Right renal cortex interstitium (tissue), 3 donors: ENCODE measurements around the gene ATOH8. TPM values are rescaled to one million over a fixed set of nuclear protein-coding genes. Genes with fewer than 3 reads are reported as not detected.

ENCODE experiments used
- DNase-seq, 3 donors: peaks; one replicate each; pipeline ENCODE4 v3.0.0-alpha.2; 2013; ENCODE audit warnings: low read depth in 3 of 3, low spot score in 2 of 3
- polyA plus RNA-seq, 3 donors: library from polyadenylated mRNA; unstranded; fragments of 120-200 nt; gene quantifications; one replicate each; pipeline ENCODE4 v1.2.1, GENCODE V29; 2013; ENCODE audit not compliant: insufficient read length in 3 of 3

Gene ATOH8
- polyA plus RNA-seq, 3 donors, result 11.0 to 12.9 (median 11.2) TPM

GRCh38 chr2:85795331-85796045 is 41.7 kb downstream of the ATOH8 start:
- no peak for DNase-seq

- no peak for DNase-seq
These were observed 42.2 kb downstream of the ATOH8 start for GRCh38 chr2:85796046-85796340.

- no peak for DNase-seq
These were observed 42.8 kb downstream of the ATOH8 start for GRCh38 chr2:85796341-85797262.

- no peak for DNase-seq
These were observed 43.5 kb downstream of the ATOH8 start for GRCh38 chr2:85797263-85797660.

GRCh38 chr2:85797921-85798320 is 44.1 kb downstream of the ATOH8 start:
- no peak for DNase-seq

- DNase-seq, result no peak
These were observed 45.6 kb downstream of the ATOH8 start for GRCh38 chr2:85799215-85799956.

GRCh38 chr2:85800586-85800985 is 46.8 kb downstream of the ATOH8 start:
- DNase-seq, result no peak

GRCh38 chr2:85801871-85802270 is 48.1 kb downstream of the ATOH8 start:
- no peak for DNase-seq

- DNase-seq, result no peak
These were observed 48.7 kb downstream of the ATOH8 start for GRCh38 chr2:85802354-85803103.

GRCh38 chr2:85803704-85804425 is 50.1 kb downstream of the ATOH8 start:
- DNase-seq, result no peak

GRCh38 chr2:85804583-85804982 is 50.8 kb downstream of the ATOH8 start:
- DNase-seq, result no peak

- DNase-seq, result no peak
These were observed 52.7 kb downstream of the ATOH8 start for GRCh38 chr2:85806358-85807118.

GRCh38 chr2:85807756-85808155 is 54.0 kb downstream of the ATOH8 start:
- no peak for DNase-seq

GRCh38 chr2:85810371-85811179 is 56.8 kb downstream of the ATOH8 start:
- DNase-seq, result peak in 1 of 3 donors; percentile 27

GRCh38 chr2:85811180-85812093 is 57.6 kb downstream of the ATOH8 start:
- DNase-seq, result no peak

- no peak for DNase-seq
These were observed 58.4 kb downstream of the ATOH8 start for GRCh38 chr2:85812094-85812735.
